Glutamatergic neuron (in vitro differentiated cells): ENCODE results near the gene CFL2. TPM values are rescaled to one million over a fixed set of nuclear protein-coding genes. Genes with fewer than 3 reads are reported as not detected.

Experiments
- DNase-seq: peaks from one replicate; pipeline ENCODE4 v3.0.0; 2022
- H3K27ac Mint-ChIP-seq: one replicate; pipeline ENCODE4 v1.8.0; 2020; ENCODE audit warnings: mild to moderate bottlenecking, mixed read lengths, inconsistent platforms; ENCODE audit not compliant: unreplicated experiment
- H3K27me3 Mint-ChIP-seq: one replicate; pipeline ENCODE4 v1.8.0; 2020; ENCODE audit warnings: mild to moderate bottlenecking, moderate library complexity, mixed read lengths, inconsistent platforms; ENCODE audit not compliant: unreplicated experiment
- H3K36me3 Mint-ChIP-seq: one replicate; pipeline ENCODE4 v1.8.0; 2020; ENCODE audit warnings: mild to moderate bottlenecking, mixed read lengths, inconsistent platforms; ENCODE audit not compliant: unreplicated experiment
- H3K4me1 Mint-ChIP-seq: one replicate; pipeline ENCODE4 v1.8.0; 2020; ENCODE audit warnings: mild to moderate bottlenecking, low read depth, mixed read lengths, inconsistent platforms; ENCODE audit not compliant: unreplicated experiment
- H3K4me3 Mint-ChIP-seq: one replicate; pipeline ENCODE4 v1.8.0; 2020; ENCODE audit warnings: mild to moderate bottlenecking, mixed read lengths, inconsistent platforms; ENCODE audit not compliant: unreplicated experiment
- H3K9me3 Mint-ChIP-seq: one replicate; pipeline ENCODE4 v1.8.0; 2020; ENCODE audit warnings: mild to moderate bottlenecking, moderate library complexity, mixed read lengths, inconsistent platforms; ENCODE audit not compliant: unreplicated experiment
- total RNA-seq: library from RNA; stranded (reverse); fragmentation: NEBNext Ultra II Directional; extraction: Animal tissue kit (Norgen Biotek cat#: 25700); gene quantifications from one replicate; pipeline ENCODE4 v1.2.1, GENCODE V29; 2021; ENCODE audit not compliant: unreplicated experiment
- TF ChIP-seq, protein P1 (sequence below): fragments of 200-600 bp; sonication (generic); IDR thresholded peaks from one replicate; pipeline ENCODE4 v1.5.0; 2021; ENCODE audit not compliant: partially characterized antibody, unreplicated experiment

The CFL2 gene
- total RNA-seq, 1 donor from 2014 or later = 57.6 TPM

DNA sequence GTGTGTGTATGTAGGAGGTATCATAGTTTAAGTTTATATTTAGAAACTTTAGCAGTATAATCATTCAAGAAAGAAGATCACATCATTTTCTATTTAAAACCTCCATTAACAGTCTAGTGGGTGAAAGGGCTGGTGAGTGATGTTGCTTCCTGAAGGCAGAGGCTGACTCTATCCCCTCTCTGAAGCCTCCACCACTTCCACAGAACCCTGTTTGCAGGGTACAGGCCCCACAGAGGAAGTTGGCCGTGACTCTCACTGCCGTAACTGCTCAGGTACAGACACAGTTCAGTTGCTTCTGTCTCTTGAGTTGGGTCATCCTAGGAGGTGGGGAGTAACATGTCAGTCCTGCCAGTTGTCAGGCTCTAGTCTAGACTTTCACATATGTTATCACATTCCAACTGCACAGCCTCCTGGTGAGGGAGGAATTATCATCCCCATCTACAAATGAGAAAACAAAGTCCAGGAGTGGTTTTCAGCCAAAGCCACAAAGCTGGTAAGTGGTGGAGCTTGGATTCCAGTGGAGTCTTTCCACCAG, 31.5 kb downstream of the CFL2 start:
- Mint-ChIP-seq H3K36me3 (no peaks in the 10 kb centered on the region), H3K4me3 (no peak overlapping the region), H3K4me1 (peaks cover 2% of the 10 kb centered on the region), H3K9me3 (no peaks in the 10 kb centered on the region), H3K27ac (no peak overlapping the region), H3K27me3 (peaks cover 3% of the 10 kb centered on the region)
- no peak for DNase-seq
- TF ChIP-seq, protein P1, sequence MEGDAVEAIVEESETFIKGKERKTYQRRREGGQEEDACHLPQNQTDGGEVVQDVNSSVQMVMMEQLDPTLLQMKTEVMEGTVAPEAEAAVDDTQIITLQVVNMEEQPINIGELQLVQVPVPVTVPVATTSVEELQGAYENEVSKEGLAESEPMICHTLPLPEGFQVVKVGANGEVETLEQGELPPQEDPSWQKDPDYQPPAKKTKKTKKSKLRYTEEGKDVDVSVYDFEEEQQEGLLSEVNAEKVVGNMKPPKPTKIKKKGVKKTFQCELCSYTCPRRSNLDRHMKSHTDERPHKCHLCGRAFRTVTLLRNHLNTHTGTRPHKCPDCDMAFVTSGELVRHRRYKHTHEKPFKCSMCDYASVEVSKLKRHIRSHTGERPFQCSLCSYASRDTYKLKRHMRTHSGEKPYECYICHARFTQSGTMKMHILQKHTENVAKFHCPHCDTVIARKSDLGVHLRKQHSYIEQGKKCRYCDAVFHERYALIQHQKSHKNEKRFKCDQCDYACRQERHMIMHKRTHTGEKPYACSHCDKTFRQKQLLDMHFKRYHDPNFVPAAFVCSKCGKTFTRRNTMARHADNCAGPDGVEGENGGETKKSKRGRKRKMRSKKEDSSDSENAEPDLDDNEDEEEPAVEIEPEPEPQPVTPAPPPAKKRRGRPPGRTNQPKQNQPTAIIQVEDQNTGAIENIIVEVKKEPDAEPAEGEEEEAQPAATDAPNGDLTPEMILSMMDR = no peak

DNA sequence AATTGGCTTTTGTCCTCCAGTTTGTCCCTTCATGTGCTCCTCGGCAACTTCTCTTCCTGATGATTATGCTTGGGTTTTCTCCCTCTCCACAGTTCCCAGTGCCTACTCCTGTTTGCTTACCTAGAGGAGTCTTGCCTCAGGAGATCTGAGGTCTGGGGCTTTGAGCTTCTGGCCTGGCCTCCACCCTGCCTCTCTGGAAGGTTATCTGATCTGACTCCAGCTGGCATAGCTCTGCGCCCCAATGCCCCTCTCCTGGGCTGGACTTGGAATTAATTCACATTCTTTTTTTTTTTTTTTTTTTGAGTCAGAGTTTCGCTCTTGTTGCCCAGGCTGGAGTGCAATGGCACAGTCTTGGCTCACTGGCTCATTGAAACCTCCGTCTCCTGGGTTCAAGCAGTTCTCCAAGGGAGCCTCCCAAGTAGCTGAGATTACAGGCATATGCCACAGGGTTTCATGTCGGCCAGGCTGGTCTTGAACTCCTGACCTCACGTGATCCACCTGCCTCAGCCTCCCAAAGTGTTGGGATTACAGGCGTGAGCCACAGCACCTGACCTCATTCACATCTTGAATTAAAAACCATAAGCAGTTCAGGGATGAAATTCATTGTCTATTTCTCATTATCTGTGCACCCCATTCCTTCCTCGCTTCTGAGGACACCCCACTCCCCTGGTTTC, 33.5 kb downstream of the CFL2 start:
- Mint-ChIP-seq H3K27ac (no peak overlapping the region), H3K9me3 (no peaks in the 10 kb centered on the region), H3K36me3 (no peaks in the 10 kb centered on the region), H3K27me3 (peaks cover 3% of the 10 kb centered on the region), H3K4me3 (no peak overlapping the region), H3K4me1 (peaks cover 3% of the 10 kb centered on the region)
- TF ChIP-seq, protein P1 = no peak
- no peak for DNase-seq

DNA sequence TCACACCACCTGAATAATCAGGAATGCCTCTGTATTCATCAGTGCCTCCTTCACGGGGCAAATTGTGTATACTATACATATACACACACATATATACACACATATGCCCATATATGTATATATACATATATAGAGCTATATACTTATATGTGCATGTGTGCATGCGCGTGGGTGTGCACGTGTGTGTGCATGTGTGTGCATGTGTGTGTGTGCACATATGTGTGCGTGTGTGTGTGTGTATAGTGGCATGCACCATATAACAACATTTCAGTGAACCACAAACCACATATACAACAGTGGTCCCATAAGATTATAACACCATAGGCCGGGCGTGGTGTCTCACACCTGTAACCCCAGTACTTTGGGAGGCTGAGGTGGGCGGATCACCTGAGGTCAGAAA, 35.7 kb downstream of the CFL2 start:
- DNase-seq = no peak
- Mint-ChIP-seq H3K9me3 (no peaks in the 10 kb centered on the region), H3K36me3 (no peaks in the 10 kb centered on the region), H3K27me3 (peaks cover 3% of the 10 kb centered on the region), H3K4me3 (no peak overlapping the region), H3K27ac (no peak overlapping the region), H3K4me1 (peaks cover 3% of the 10 kb centered on the region)
- TF ChIP-seq, protein P1 = no peak

DNA sequence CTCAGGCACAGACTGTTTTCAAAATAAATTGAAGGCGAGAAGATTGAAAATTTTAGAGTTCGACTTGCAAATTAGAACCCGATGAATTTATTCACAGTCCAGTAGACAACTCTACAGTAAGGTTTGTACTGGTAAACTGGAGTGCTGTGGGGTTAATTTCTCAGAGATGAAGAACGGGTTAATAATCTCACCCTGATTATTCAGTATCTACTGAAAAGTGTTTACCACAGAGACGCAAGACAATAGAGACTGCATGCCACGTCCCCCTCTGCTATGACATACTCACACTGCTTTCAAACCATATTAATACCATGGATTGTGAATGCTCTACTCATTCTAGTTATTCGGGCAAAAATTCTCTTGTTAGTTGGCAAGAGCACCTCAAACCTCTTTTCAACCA, 36.1 kb downstream of the CFL2 start:
- Mint-ChIP-seq H3K9me3 (no peaks in the 10 kb centered on the region), H3K27ac (no peak overlapping the region), H3K4me1 (peaks cover 3% of the 10 kb centered on the region), H3K27me3 (peaks cover 3% of the 10 kb centered on the region), H3K36me3 (no peaks in the 10 kb centered on the region), H3K4me3 (no peak overlapping the region)
- TF ChIP-seq, protein P1 = no peak
- no peak for DNase-seq

DNA sequence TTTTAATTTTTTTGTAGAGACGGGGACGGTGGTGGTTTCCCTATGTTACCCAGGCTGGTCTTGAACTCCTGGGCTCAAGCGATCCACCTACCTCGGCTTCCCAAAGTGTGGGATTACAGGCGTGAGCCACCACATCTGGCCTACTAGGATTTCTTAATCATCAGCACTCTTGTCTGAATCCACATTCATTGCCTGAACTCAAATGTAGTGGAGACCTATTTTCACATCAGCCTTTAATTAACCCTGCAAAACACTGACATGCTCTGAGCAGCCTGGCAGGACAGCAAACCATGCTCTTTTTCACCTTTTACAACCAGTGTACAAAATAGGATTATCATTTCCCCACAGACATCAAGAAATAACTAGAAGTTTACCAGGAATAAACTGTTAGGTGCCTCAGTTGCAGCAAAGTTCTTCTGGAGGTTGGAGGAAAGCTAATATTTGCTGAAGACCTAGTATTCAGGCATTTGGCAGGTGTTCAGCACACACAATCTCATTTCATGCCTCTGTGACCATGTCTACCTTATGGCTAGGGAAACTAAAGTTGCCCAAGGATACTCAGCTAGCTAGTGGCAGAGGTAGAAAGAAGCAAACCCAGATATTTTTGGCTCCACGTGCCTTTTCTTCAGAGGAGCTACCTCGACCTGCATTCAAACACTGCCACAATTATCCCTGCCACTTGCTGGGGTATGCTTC, 37.7 kb downstream of the CFL2 start:
- Mint-ChIP-seq H3K36me3 (no peaks in the 10 kb centered on the region), H3K27me3 (peaks cover 3% of the 10 kb centered on the region), H3K27ac (no peak overlapping the region), H3K4me1 (peaks cover 3% of the 10 kb centered on the region), H3K4me3 (no peak overlapping the region), H3K9me3 (no peaks in the 10 kb centered on the region)
- no peak for DNase-seq
- TF ChIP-seq, protein P1 = no peak
